Neural crest cell (in vitro differentiated cells): ENCODE measurements around the gene ZNF275. TPM values are rescaled to one million over a fixed set of nuclear protein-coding genes. Genes with fewer than 3 reads are reported as not detected.
"Not testable (repeated sequence)": the region's sequence is repeated elsewhere in the genome, so short reads cannot be mapped to it uniquely, and the experiment has no call there.

ENCODE experiments used
- DNase-seq: peaks from one replicate; pipeline ENCODE4 v3.0.0; 2021; ENCODE audit warnings: low read depth, mixed read lengths, low spot score
- H3K27ac Mint-ChIP-seq: one replicate; pipeline ENCODE4 v1.8.0; 2021; ENCODE audit warnings: mild to moderate bottlenecking, mixed read lengths; ENCODE audit not compliant: unreplicated experiment
- H3K27me3 Mint-ChIP-seq: 2 replicates; pipeline ENCODE4 v1.8.0; 2021; ENCODE audit warnings: low read depth, mild to moderate bottlenecking, mixed read lengths
- H3K36me3 Mint-ChIP-seq: 2 replicates; pipeline ENCODE4 v1.8.0; 2021; ENCODE audit warnings: low read depth, mild to moderate bottlenecking, mixed read lengths
- H3K4me1 Mint-ChIP-seq: 2 replicates; pipeline ENCODE4 v1.8.0; 2021; ENCODE audit warnings: mixed read lengths
- H3K4me3 Mint-ChIP-seq: one replicate; pipeline ENCODE4 v1.8.0; 2021; ENCODE audit warnings: mild to moderate bottlenecking, mixed read lengths
- H3K9me3 Mint-ChIP-seq: 2 replicates; pipeline ENCODE4 v1.8.0; 2021; ENCODE audit warnings: mixed read lengths
- CTCF ChIP-seq: fragments of 200-600 bp; sonication (generic); conservative IDR thresholded peaks from 2 replicates; pipeline ENCODE4 v1.5.0; 2021; ENCODE audit warnings: antibody characterized with exemption, mild to moderate bottlenecking
- long read RNA-seq: library from polyadenylated mRNA; unstranded; transcript quantifications from one replicate; pipeline ENCODE4 v2.0.0, GENCODE V29; 2020
- total RNA-seq: library from RNA; stranded (reverse); gene quantifications from 2 replicates; pipeline ENCODE4 v1.2.1, GENCODE V29; 2021

ZNF275 gene
- total RNA-seq: 13.9 and 14.8 TPM in 2 replicates
- long read RNA-seq, partial matches to known transcripts: 0 of 5 reads
- long read RNA-seq, other reads (novel, unspliced or antisense): 5 of 5 reads

GRCh38 chrX:153333821-153334653, at the start of gene ZNF275:
TSS of gene ZNF275 (plus strand) at chrX:153334153. CDS start at chrX:153336680, 2,527 bp downstream.
- Mint-ChIP-seq H3K27ac (peak within 1 kb of the TSS; percentile 94), H3K36me3 (peaks cover 12% of the 10 kb centered on the region), H3K4me1 (peaks cover 17% of the 10 kb centered on the region), H3K27me3 (no peaks in the 10 kb centered on the region), H3K9me3 (peaks cover 3% of the 10 kb centered on the region), H3K4me3 (peak within 1 kb of the TSS; percentile 89)
- DNase-seq: peak; percentile 66
- TF ChIP-seq CTCF: no peak

- H3K27ac Mint-ChIP-seq, H3K27me3 Mint-ChIP-seq, H3K36me3 Mint-ChIP-seq, H3K9me3 Mint-ChIP-seq, DNase-seq, H3K4me3 Mint-ChIP-seq, H3K4me1 Mint-ChIP-seq: not testable (repeated sequence)
Observed at GRCh38 chrX:153285678-153286077, 48.3 kb upstream of the ZNF275 start.

- not testable (repeated sequence) for H3K27ac Mint-ChIP-seq, H3K36me3 Mint-ChIP-seq, H3K9me3 Mint-ChIP-seq, H3K4me3 Mint-ChIP-seq, DNase-seq, H3K4me1 Mint-ChIP-seq, H3K27me3 Mint-ChIP-seq
Observed at GRCh38 chrX:153288807-153289206, 45.1 kb upstream of the ZNF275 start.

GRCh38 chrX:153293485-153294071, 40.4 kb upstream of the ZNF275 start:
- H3K4me3 Mint-ChIP-seq, DNase-seq, H3K27ac Mint-ChIP-seq, H3K36me3 Mint-ChIP-seq, H3K4me1 Mint-ChIP-seq, H3K27me3 Mint-ChIP-seq: not testable (repeated sequence)
- peaks cover 15% of the 10 kb centered on the region for H3K9me3 Mint-ChIP-seq

- Mint-ChIP-seq H3K4me1 (no peaks in the 10 kb centered on the region), H3K9me3 (peaks cover 20% of the 10 kb centered on the region), H3K27ac (no peak overlapping the region), H3K36me3 (peaks cover 8% of the 10 kb centered on the region), H3K27me3 (peaks cover 17% of the 10 kb centered on the region), H3K4me3 (no peak overlapping the region)
- DNase-seq: no peak
- TF ChIP-seq CTCF: no peak
Observed at GRCh38 chrX:153297376-153297775, 36.6 kb upstream of the ZNF275 start.

GRCh38 chrX:153299855-153300254, 34.1 kb upstream of the ZNF275 start:
- no peak for DNase-seq
- peaks cover 4% of the 10 kb centered on the region for H3K36me3 Mint-ChIP-seq
- H3K27ac Mint-ChIP-seq: no peak overlapping the region
- peaks cover 34% of the 10 kb centered on the region for H3K27me3 Mint-ChIP-seq
- no peaks in the 10 kb centered on the region for H3K4me1 Mint-ChIP-seq
- H3K9me3 Mint-ChIP-seq: peaks cover 14% of the 10 kb centered on the region
- H3K4me3 Mint-ChIP-seq: no peak overlapping the region
- TF ChIP-seq CTCF: no peak

- no peak for DNase-seq
- no peak overlapping the region for H3K4me3 Mint-ChIP-seq
- H3K9me3 Mint-ChIP-seq: peaks cover 7% of the 10 kb centered on the region
- TF ChIP-seq CTCF: no peak
- peaks cover 4% of the 10 kb centered on the region for H3K36me3 Mint-ChIP-seq
- H3K27ac Mint-ChIP-seq: no peak overlapping the region
- no peaks in the 10 kb centered on the region for H3K4me1 Mint-ChIP-seq
- H3K27me3 Mint-ChIP-seq: peaks cover 34% of the 10 kb centered on the region
Observed at GRCh38 chrX:153301746-153302145, 32.2 kb upstream of the ZNF275 start.
